ENCODE measurements around the gene GGA1.

GGA1 gene

DNA sequence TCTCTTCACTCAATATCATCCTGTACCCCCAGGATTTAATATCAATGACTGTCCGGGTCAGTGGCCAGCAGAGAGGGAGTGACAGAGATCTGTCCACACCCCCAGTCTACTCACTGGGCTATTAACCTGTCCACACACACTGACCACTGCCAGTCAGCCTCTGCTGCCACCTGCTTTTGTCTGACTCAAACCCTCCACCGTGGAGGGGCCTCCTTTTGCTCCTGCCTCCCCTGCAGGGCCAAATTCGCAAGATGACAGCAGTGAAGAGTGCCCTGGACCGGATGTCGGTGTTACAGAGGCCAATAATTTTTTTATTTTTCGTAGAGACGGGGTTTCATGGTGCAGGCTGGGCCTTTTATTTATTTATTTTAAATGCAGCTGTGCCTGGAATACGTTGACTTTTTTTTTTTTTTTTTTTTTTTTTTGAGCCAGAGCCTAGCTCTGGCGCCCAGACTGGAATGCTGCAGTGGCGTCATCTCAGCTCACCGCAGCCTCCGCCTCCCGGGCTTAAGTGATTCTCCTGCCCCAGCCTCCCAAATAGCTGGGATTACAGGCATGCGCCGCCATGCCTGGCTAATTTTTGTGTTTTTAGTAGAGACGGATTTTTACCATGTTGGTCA lies 55.0 kb downstream of the GGA1 start:
- no peak for FAIRE-seq
- DNase-seq (ENCODE audit: insufficient read length, low spot score), result no peak
- TF ChIP-seq CTCF (IDR thresholded peaks at IDR 0.05; ENCODE audit: insufficient read depth, missing control alignments), result no peak

DNA sequence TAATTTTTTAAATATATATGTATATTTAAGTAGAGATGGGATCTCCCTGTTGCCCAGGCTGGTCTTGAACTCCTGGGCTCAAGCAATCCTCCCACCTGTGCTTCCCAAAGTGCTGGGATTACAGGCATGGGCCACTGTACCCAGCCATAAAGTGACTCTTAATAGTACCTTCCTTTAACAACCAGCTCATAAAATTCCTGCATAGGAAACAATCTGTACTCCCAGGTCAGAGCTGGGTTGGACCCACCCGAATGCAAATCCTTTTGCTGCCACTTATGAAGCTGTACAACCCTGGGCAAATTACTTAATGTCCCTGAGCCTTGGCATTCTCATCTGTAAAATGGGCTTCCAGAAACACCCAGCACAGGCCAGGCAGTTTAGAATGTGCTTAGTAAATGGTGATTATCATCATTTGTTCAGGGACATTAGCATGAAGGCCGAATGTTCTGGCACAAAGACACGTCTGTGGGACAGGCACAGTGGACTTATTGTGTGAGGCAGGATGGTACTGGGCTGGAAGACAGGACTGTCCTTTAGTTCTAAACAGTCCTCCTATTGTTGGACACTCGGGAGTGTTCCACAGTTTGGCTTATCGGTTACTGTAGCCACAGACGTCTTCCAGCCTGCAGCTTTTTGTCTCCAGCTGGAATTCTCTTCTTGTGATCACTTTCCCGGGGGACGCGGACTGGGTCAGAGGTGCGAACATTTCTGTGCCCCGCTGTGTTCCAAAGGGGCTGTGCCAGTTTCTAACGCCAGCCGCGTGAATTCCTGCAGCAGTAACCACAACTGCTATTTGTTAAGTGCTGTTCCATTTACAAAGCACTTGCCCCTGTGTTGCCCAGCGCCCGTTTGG lies 55.8 kb downstream of the GGA1 start:
- no peak for TF ChIP-seq CTCF (IDR thresholded peaks at IDR 0.05; ENCODE audit: insufficient read depth, missing control alignments)
- FAIRE-seq (no peak), DNase-seq (ENCODE audit: insufficient read length, low spot score) (no peak)

DNA sequence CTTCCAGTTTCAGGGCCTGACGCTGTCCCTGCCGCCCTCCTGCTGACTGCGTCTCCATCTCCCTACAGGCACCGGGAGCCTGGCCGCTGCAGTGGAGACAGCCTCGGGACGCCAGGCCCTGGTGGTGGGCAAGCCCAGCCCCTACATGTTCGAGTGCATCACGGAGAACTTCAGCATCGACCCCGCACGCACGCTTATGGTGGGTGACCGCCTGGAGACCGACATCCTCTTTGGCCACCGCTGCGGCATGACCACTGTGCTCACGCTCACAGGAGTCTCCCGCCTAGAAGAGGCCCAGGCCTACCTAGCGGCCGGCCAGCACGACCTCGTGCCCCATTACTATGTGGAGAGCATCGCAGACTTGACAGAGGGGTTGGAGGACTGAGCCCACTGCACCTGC lies 56.9 kb downstream of the GGA1 start:
- DNase-seq (ENCODE audit: insufficient read length, low spot score) (no peak), FAIRE-seq (no peak)
- no peak for TF ChIP-seq CTCF (IDR thresholded peaks at IDR 0.05; ENCODE audit: insufficient read depth, missing control alignments)

DNA sequence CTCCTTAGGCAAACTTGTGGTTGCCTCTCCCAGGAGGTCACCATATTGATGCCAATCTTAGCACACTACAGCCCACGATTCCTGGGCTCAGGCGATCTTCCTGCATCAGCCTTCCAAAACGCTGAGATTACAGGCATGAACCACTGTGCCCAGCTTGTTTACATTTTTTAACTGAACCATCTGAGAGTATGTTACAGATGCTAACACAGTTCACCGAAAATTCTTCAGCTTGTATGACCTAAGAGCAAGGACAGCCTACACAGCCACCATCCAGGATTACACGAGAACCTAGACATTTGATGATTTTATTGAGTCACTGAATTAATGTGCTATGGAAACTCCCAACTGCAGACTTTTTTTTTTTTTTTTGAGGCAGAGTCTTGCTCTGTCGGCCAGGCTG lies 61.0 kb downstream of the GGA1 start:
- FAIRE-seq, result no peak
- no peak for DNase-seq (ENCODE audit: insufficient read length, low spot score)
- no peak for TF ChIP-seq CTCF (IDR thresholded peaks at IDR 0.05; ENCODE audit: insufficient read depth, missing control alignments)

DNA sequence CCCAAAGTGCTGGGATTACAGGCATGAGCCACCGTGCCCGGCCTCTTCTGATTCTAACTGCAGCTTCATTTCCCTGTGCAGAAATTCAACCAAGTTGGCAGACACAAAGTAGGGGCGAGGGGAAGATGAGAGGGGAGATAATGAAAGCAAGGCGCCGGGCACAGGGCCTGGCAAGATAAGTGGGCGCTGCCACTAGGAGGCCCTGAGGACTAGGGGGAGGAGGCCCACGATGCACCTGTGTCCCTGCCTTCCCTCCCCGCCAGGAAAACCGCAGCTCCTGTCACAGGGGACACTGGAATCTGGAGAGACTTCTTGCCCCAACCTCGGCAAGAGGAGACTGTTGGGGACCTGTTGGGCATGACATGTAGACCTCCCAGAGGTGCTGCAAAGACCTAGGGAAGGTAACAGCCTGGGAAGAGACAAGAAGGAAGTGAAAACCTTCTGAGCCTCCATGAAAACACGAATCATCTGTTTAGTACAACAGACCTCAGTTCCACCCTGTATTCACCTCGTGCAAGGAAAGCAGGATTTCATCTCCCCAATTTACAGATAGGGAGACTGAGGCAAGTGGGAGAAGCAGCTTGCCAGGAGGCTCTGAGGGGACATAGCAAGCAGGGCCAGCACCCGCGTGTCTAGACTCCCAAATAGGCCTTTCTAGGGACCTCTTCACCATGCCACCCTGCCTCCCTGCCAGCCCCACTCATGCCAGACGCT lies 63.7 kb downstream of the GGA1 start:
- no peak for TF ChIP-seq CTCF (IDR thresholded peaks at IDR 0.05; ENCODE audit: insufficient read depth, missing control alignments)
- DNase-seq (ENCODE audit: insufficient read length, low spot score) (no peak), FAIRE-seq (no peak)

DNA sequence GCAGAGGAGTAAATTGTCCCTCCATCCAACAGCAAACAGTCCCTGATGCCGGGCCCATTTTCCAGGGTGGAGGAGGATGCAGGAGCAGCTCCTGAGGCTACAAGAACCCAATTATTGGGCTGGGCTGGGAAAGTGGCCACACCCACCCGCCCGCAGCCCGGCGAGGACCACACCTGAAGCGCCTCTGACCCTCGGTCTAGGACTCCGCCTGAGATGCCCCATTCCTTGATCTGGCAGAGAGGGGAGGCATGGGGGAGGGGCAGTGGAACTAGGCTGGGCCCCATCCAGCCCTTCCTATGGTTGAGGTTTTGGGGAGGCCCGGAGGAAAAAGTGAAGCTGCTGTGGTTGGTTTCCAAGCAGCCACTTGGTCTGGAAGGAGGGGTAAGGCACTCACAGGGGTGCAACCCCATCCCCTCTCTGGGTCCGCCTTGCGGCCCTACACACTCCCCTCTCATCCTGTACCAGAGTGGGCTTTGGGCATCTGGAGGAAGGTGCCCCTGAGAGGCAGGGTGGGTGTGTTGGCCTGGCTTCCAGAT lies 64.4 kb downstream of the GGA1 start:
- no peak for DNase-seq (ENCODE audit: insufficient read length, low spot score)
- no peak for FAIRE-seq
- TF ChIP-seq CTCF (IDR thresholded peaks at IDR 0.05; ENCODE audit: insufficient read depth, missing control alignments), result no peak
